TTC549 (cell line): Measurements from ENCODE around the gene SPRED1.
"Not testable (repeated sequence)": the region's sequence is repeated elsewhere in the genome, so short reads cannot be mapped to it uniquely, and the experiment has no call there.

Experiments
- FAIRE-seq: peaks from 2 replicates; lab custom pipeline; 2012; peaks lifted over from hg19 to GRCh38; lab: Jason Lieb, UNC

SPRED1 gene

DNA sequence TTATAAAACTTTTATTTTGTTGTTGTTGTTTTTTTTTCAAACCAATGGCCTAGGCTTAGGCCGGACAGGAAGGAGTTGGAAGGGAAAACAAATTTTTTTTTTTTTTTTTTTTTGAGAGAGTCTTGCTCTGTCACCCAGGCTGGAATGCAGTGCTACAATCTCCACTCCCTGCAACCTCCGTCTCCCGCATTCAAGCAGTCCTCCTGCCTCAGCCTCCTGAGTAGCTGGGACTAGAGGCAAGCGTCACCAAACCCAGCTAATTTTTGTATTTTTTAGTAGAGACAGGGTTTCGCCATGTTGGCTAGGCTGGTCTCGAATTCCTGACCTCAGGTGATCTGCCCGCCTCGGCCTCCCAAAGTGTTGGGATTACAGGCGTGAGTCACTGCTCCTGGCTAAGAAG is 15.6 kb upstream of the SPRED1 start:
- FAIRE-seq: not testable (repeated sequence)

DNA sequence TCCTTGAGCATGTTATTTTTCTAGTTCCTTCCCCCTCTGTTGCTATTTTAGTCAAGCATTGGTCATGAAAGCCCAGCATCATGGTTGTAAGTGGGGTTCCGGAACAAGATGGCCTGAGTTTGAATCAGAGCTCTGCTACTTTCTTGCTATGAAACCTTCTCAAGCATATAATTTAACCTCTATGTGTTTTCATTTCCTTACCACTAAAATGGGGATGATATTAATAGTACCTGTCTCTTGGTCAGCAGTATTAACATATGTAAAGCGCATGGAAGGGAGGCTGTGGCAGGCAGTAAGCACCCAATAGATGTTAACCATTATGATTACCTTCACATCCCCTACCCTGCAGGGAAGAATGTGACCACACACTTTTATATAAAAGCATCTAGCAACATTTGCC is 14.3 kb upstream of the SPRED1 start:
- no peak for FAIRE-seq

DNA sequence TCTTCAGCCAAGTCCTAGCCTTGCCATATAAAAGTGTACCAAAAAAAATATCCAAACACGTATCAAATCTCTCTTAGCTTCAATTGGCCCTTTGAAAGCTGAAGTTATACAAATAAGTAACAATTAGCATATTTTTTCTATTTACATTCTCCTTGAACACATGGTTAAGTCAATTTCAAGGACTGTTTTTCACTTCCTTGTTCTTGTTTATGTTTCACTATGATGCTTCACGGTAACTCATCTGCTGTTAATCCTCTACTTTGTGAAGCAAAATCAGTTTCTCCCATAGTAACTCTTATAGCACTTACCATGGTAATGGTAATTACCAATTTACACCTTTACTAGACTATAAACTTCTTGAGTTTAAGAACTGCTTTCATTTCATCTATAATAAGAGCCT is 10.6 kb upstream of the SPRED1 start:
- no peak for FAIRE-seq

DNA sequence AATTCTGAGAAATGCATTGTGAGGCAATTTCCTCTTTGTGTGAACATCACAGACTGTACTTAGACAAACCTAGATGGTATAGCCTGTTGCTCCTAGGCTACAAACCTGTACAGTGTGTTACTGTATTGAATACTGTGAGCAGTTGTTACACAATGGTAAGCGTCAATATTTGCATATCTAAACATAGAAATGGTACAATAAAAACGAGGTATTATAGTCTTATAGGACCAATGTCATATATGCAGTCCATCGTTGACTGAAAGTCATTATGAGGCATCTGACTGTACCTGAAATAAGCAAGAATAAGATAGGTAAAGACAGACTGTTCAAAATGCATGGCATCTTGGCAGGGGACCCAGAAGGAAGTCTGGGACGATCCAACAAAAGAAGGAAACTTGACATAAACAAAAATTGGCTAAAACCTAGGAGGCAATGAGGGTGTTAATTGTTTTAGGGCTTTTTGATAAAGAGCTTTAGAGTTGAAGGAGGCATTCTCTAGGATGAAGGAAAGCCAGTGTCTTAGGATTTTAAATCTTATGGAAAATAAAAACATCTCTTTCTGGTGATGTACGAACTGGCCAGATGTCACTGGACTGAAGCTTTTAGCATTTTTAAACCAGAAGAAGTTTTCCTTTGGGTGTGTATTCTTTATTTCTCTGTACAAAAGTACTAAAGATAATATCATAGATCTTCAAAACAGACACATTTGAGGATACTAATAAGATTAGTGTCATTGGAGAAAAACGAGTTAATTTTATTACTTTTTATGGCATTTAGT is 9.2 kb upstream of the SPRED1 start:
- no peak for FAIRE-seq

DNA sequence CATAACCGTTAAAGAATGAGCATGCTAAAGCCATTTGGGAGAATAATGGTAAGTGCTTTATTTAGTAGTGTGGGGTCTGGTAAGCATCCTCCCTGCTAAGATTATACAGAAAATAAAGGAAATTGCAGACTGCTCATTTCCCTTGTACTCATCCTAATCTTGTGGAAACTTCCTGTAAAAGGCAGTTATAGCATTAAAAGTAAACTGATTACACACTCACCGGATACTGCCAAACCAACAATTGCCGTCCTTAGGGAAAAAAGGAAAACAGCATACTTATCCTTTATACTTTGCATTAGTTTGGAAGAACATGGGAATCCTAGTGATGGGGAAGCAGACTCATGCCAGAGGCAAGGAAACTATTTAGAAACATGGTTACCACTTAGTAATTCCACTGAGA is 5.3 kb upstream of the SPRED1 start:
- no peak for FAIRE-seq

DNA sequence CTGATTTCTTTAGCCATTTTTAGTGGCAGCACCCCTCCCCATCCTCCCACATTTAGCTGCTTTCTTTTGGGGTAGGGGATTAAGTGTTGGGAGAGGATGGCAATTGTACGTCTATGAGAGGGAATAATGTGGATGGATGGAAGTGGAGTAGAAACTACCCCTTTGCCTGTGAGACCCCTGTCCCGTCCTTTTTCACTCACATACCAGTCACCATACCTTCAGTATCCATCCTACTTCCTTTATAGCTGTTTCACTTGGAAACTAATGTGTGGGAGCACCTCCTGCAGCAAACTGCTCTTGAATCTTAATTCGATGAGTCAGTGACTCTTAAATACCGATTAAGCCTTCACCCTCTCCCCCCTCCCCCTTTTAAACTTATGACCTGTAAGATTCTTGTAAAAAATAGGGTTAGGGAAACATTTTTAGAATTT is 730 bp downstream of the SPRED1 start:
- no peak for FAIRE-seq

DNA sequence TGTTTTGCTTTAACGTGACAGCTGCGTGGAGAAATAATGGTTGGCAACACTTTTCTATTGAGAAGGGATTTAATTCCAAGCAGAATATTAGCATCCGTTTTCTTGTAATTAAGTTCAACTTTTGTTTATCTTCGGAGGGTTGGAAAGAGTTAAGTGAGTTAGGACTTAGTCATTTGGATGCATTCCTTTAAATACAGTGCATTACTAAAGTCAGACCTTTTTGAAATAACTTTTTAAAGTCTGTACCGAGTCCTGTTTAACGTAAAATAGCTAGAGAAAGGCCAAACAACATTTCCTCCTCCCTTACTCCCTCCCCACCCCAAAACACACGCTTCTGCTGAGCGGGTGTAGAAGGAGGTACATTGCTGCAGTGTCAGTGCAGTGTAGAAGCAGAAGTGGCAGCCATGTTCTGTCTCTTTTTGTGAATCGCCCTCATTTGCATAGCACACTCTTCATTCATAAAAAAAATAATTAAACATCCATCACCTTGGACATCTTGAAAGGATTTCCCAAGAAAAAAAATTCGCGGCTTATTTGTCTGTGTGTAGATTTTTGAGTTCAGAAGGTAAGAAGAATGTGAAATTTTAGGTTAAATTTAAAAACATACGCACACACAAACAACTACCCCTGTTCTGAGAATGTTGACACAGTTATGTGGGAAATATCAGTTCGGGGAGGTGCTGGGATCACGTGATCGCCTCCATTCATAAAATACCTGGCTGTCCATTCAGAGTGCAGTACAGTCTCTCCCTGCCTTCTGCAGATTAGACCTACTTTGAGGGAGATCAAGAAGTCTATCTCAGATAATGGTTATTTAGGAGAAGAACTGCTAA is 1.6 kb downstream of the SPRED1 start:
- no peak for FAIRE-seq

DNA sequence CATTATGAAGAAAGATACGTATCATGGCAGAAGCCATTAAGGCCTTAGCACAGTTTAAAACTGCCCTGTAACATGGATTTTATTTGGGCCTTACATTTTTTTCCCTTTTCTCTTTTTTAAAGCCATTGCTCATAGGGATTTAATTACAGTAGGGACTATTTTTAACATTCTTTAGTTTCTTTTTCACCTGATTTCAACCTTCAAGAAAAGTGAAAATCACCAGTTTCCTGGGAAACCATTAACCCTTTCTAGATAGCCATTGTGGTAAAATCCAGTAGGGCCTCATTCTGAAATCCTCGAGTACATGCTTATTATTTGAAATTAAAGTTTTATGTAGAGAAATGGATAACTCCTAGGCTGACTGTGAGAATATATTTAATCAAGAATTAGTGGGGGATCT is 3.1 kb downstream of the SPRED1 start:
- no peak for FAIRE-seq

DNA sequence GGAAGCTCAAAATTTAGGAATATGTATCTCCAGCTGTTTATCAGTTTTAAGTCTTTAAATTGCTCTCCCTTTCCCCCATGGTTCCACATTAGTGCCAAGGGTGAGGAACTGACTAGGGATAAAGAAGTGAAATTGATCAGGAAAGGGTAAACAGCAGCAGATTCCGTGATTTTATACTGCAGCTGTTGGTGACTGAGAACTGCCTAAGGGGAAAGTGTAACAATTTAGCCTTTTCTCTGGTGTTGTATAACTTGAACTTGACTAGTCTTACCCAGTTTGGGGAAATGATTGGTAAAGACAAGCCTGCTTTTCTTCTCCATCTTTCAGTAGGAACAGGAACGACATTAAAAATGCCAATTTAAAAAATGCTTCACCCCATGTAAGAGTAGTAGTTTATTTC is 5.0 kb downstream of the SPRED1 start:
- no peak for FAIRE-seq

DNA sequence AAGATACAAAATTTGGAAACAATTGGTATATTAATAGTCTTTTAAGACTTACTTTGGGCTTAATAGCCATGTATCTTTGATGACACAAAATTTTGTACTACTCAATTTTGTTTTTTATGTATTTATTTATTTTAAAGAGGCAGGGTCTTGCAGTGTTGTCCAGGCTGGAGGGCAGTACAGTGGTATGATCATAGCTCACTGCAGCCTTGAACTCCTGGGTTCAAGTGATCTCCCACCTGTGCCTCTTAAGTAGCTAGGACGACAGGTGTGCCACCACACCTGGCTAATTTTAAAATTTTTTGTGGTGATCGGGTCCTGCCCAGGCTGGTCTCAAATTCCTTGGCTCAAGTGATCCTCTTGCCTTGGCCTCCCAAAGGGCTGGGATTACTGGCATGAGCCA is 6.5 kb downstream of the SPRED1 start:
- no peak for FAIRE-seq

DNA sequence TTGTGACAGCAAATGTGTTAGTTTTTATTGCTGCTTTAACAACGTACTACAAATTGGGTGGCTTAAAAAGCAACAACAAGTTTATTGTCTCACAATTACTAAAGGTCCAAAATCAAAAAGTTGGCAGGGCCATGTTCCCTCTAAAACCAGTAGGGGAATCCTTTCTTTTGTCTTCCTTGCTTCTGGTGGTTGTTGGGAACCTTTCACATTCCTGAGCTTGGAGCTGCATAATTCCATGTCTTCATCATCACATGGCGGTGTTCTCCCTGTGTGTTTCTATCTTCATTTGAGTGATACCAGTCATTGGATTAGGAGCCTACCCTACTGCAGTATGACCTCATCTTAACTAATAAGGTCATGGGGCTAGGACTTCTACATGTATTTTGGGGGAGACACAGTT is 7.4 kb downstream of the SPRED1 start:
- FAIRE-seq: no peak

DNA sequence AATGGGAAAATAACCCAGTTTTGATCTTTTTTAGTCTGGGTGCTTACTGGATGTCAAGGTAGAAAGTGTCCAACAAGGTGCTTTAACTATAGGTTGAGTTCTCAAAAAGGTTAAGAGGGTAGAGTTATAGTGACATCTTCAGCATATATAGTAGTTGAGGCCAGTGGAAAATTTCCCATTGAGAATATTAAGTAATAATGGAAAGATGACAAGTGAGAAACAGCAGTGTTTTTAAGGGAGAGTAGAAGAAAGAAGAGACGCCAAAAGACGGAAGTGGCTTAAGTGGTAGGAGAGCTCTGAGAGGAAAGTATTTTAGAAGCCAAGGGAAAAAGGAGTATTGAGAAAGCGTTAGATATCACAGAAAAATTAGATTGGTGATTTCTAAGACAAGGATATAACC is 10.6 kb downstream of the SPRED1 start:
- no peak for FAIRE-seq

DNA sequence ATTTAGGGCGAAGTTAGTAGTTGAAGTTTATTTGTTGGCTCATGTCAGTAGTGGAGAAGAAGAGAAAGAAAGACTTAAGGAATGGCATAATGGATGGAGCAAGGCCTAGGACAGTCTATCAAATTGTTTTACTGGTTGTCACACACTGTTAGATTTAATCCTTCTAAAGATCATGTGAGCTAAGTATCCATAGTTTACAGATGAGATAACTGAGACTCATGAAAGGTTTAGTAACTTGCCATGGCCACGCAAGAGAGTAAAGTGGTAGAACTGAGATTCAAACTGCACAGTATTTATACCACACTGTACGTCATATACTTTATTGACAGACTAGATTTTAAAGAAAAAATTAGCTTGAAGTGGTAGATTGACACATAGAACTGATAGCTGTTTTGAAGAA is 11.4 kb downstream of the SPRED1 start:
- FAIRE-seq: no peak

DNA sequence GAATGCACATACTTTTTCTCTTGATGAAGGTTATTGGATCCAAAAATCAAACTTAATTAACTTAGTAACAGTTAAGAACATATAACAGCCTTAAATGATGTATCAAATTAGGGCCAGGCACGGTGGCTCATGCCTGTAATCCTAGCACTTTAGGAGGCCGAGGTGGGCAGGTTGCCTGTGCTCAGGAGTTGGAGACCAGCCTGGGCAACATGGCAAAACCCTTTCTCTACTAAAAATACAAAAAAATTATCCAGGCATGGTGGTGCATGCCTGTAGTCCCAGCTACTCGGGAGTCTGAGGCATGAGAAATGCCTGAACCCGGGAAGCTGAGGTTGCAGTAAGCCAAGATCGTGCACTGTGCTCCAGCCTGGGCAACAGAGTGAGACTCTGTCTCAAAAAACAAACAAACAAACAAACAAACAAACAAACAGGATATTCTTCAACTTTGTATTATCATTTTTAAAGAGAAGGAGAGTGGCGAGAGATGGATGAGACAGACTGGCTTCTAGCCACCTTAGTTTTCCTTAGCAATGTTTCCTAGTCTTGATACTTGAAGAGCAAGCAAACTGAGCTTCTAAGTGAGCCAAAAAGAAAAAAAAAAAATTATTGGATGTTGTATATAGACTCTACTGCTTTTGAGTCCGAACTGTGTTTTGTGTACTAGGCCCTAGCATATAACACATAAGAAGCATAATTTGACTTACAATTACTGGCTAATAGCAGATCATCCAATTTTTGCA is 13.8 kb downstream of the SPRED1 start:
- FAIRE-seq: no peak

DNA sequence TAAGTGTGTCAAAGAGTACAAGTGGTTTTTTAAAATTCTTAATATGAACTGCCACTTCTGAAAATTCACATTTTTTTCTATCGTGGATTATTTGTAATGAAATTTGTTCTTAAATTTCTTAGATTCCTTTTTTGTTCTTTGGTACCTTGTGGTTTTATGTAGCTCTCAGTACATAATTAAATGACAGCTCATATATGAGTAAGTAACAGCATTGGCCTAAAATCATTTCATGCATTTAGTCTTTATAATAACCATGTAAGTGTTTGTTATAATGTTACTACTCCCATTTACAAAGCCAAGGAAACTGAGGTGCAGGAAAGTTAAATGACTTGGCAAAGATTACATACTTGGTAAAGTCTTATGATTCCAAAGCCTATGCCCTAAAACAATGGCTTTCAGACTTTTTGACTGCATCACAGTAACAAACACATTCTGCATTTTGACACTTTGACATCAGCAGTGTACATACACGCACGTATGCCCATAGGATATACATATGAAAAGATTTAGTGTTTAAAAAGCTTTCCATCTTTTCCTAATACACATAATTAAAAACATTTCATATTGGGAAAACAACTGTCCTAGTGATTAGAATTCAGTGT is 14.9 kb downstream of the SPRED1 start:
- FAIRE-seq: no peak

DNA sequence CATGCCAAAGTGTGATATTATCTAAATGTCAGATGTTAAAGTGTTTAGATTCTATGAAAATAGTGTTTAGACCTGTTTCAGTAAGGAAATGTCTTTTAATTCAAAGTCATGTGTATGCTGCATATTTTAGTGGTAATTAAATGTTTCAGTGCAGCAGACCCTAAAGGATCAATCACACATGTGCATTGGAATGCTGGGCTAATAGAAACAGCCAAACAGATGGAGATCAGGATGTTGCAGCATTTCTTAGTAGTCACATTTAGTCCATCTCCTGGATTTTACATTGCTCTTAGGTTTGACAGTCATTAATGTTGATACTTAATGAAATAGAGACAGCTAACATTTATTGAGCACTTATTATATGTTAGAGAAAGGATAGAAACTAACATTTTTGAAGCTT is 18.5 kb downstream of the SPRED1 start:
- FAIRE-seq: no peak

DNA sequence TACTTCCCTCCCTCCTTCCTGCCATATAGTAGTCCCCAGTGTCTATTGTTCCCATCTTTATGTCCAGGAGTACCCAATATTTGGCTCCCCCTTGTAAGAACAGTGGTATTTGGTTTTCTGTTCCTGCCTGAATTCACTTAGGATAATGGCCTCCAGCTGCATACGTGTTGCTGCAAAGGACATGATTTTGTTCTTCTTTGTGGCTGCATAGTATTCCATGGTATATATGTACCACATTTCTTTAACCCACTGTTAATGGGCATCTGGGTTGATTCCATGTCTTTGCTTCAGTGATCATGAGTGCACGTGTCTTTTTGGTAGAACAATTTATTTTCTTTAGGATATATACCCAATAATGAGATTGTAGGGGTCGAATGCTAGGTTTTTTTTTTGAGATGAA is 19.3 kb downstream of the SPRED1 start:
- FAIRE-seq: no peak

DNA sequence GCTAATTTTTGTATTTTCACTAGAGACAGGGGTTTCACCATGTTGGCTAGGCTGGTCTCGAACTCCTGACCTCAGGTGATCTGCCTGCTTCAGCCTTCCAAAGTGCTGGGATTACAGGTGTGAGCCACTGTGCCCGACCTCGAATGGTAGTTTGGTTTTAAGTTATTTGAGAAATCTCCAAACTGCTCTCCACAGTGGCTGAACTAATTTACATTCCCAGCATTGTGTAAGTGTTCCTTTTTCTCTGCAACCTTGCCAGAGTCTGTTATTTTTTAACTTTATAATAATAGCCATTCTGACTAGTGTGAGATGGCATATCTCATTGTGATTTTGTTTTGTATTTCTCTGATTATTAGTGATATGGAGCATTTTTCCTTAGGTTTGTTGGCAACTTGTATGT is 19.8 kb downstream of the SPRED1 start:
- not testable (repeated sequence) for FAIRE-seq

DNA sequence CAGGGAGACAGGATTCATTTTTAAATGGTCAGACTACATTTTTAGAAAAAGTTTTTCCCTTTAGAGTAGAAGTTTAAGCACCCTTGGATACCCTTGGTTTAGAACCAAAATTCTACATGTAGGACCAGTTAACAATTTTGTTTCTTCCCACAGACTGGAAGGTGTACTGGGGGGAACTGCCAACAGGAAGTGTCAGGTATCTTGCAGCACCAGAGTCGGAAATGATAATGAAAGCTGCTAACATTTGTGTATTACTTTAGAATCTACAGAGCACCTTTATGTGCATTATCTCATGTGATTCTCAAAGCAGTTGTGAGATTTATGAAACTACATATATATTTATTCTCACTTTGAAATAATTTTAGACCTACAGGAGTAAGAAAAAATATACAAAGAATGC is 21.5 kb downstream of the SPRED1 start:
- no peak for FAIRE-seq

DNA sequence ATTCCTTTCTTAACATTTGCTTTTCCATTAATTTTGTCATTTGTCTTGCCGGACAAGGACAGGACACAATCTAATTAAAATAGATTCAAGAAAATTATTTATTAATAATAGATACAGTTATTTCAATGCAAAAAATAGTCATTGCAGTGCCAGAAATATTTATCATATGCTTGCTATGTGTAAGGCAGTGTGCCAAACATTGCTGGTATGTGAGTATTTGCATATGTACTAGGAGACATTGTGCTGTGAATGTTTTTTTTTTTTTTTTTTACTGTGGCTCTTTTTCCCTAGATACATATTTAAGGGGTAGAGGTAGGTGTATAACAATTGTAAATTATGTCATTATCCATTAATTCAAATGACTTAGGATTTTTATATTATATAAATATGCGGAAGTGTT is 23.3 kb downstream of the SPRED1 start:
- no peak for FAIRE-seq

DNA sequence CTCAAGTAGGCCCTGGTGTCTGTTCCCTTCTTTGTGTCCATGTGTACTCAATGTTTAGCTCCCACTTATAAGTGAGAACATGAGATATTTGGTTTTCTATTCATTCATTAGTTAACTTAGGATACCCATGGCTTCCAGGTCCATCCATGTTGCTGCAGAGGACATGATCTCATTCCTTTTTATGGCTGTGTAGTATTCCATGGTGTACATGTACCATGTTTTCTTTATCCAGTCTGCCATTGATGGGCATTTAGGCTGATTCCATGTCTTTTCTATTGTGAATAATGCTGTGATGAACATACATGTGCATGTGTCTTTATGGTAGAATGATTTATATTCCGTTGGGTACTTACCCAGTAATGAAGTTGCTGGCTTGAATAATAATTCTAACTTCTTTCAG is 24.6 kb downstream of the SPRED1 start:
- FAIRE-seq: not testable (repeated sequence)

DNA sequence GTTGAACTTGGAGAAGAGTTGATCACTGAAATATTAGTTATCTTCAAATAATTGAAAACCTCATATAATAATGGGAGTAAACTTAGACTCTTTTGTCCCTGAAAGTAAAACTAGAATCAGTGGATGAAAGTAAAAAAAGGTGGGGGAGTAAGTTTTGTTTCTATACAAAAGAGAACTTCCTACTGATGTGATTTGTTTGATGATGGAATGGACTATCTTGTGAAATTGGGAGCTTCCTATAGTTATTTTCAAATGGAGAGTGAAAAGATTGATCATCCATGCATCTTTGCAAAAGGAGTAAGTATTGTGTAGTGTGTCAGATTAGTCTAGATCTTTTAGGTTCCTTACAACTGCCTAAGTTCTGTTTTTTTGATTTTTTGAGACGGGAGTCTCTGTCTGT is 28.4 kb downstream of the SPRED1 start:
- FAIRE-seq: no peak

DNA sequence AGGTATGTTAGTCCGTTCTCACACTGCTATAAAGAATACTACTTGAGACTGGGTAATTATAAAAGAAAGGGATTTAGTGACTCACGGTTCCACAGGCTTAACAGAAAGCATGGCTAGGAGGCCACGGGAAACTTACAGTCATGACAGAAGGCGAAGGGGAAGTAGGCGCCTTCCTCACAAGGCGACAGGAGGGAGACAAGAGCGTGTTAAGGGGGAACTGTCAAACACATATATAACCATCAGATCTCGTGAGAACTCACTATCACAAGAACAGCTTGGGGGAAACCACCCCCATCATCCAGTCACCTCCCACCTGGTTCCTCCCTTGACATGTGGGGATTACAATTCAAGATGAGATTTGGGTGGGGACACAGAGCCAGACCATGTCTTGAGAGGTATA is 30.4 kb downstream of the SPRED1 start:
- no peak for FAIRE-seq
